K562 (cell line): Measurements from ENCODE around the gene FUT2. TPM values are rescaled to one million over a fixed set of nuclear protein-coding genes. Genes with fewer than 3 reads are reported as not detected.

Source experiments
- BCLAF1 ChIP-seq, 2 experiments: fragments of 450-650 bp in 1 of 2; IDR thresholded peaks; 2 replicates each; pipeline ENCODE4 v1.6.1; 2011 to 2017; ENCODE audit warnings: low read depth in 2 of 2, antibody characterized with exemption in 1 of 2, borderline replicate concordance in 1 of 2, low read length in 1 of 2, mild to moderate bottlenecking in 1 of 2, mixed read lengths in 1 of 2; ENCODE audit not compliant: control insufficient read depth in 1 of 2
- CAMTA2 ChIP-seq: fragments of 250-450 bp; sonication (Bioruptor Pico); conservative IDR thresholded peaks from 2 replicates; pipeline ENCODE4 v1.5.1; 2022
- CBX5 ChIP-seq: IDR thresholded peaks from 2 replicates; pipeline ENCODE4 v1.6.1; 2014; ENCODE audit warnings: low read depth, borderline replicate concordance
- ETS1 ChIP-seq: conservative IDR thresholded peaks from 2 replicates; pipeline ENCODE4 v1.6.1; 2011; ENCODE audit warnings: low read depth, mild to moderate bottlenecking, low read length; ENCODE audit not compliant: control insufficient read depth
- FOXK1 ChIP-seq: sonication (generic); formaldehyde crosslinking; IDR thresholded peaks from 2 replicates; pipeline ENCODE4 v1.8.0; 2022; ENCODE audit warnings: missing genetic modification reagents, mild to moderate bottlenecking, borderline replicate concordance
- GATAD2B ChIP-seq: fragments of 450-650 bp; IDR thresholded peaks from 2 replicates; pipeline ENCODE4 v1.6.1; 2017; ENCODE audit warnings: mild to moderate bottlenecking, borderline replicate concordance
- HOMEZ ChIP-seq: fragments of 250-450 bp; sonication (Bioruptor Pico); IDR thresholded peaks from 2 replicates; pipeline ENCODE4 v1.4.0; 2020; ENCODE audit warnings: mild to moderate bottlenecking, moderate library complexity
- JUNB ChIP-seq: fragments of 450-650 bp; formaldehyde crosslinking; conservative IDR thresholded peaks from 2 replicates; pipeline ENCODE4 v1.4.0; 2020; ENCODE audit warnings: mild to moderate bottlenecking
- L3MBTL2 ChIP-seq: fragments of 450-650 bp; IDR thresholded peaks from 2 replicates; pipeline ENCODE4 v1.6.1; 2016; ENCODE audit warnings: mild to moderate bottlenecking, moderate library complexity
- NCOA4 ChIP-seq: fragments of 450-650 bp; IDR thresholded peaks from 2 replicates; pipeline ENCODE4 v1.6.1; 2018; ENCODE audit warnings: mild to moderate bottlenecking; ENCODE audit not compliant: partially characterized antibody
- NR1H2 ChIP-seq: sonication (generic); formaldehyde crosslinking; IDR thresholded peaks from 2 replicates; pipeline ENCODE4 v1.4.0; 2020; ENCODE audit warnings: mild to moderate bottlenecking, missing genetic modification reagents
- RBBP5 ChIP-seq: fragments of 200-600 bp; sonication (generic); IDR thresholded peaks from 2 replicates; pipeline ENCODE4 v1.6.1; 2012; ENCODE audit warnings: borderline replicate concordance, mild to moderate bottlenecking, low read length, control low read depth, inconsistent platforms; ENCODE audit not compliant: insufficient read depth, poor library complexity, severe bottlenecking
- RBM15 ChIP-seq: fragments of 200-400 bp; formaldehyde crosslinking; IDR thresholded peaks from 2 replicates; pipeline ENCODE4 v1.6.1; 2018; ENCODE audit warnings: mild to moderate bottlenecking, low read length, moderate library complexity; ENCODE audit not compliant: insufficient read depth
- SLC30A9 ChIP-seq: fragments of 250-450 bp; sonication (Bioruptor Pico); IDR thresholded peaks from 2 replicates; pipeline ENCODE4 v1.8.0; 2022; ENCODE audit warnings: mild to moderate bottlenecking, moderate library complexity
- SMAD4 ChIP-seq: fragments of 250-450 bp; sonication (Bioruptor Pico); conservative IDR thresholded peaks from 2 replicates; pipeline ENCODE4 v1.8.0; 2021; ENCODE audit warnings: inconsistent platforms, mild to moderate bottlenecking, moderate library complexity
- TCF3 ChIP-seq: sonication (generic); formaldehyde crosslinking; IDR thresholded peaks from 2 replicates; pipeline ENCODE4 v1.4.0; 2020; ENCODE audit warnings: mild to moderate bottlenecking, missing genetic modification reagents
- U2AF2 ChIP-seq: fragments of 200-400 bp; formaldehyde crosslinking; optimal IDR thresholded peaks from 2 replicates; pipeline ENCODE3; 2017; ENCODE audit warnings: low read depth, mild to moderate bottlenecking, low read length
- ZNF217 ChIP-seq: sonication (generic); formaldehyde crosslinking; IDR thresholded peaks from 2 replicates; pipeline ENCODE4 v1.8.0; 2022; ENCODE audit warnings: mild to moderate bottlenecking, missing genetic modification reagents
- ZNF280A ChIP-seq: fragments of 450-650 bp; IDR thresholded peaks from 2 replicates; pipeline ENCODE4 v1.6.1; 2018; ENCODE audit warnings: mild to moderate bottlenecking, low read depth; ENCODE audit not compliant: partially characterized antibody
- ZNF445 ChIP-seq: fragments of 250-450 bp; sonication (Bioruptor Pico); IDR thresholded peaks from 2 replicates; pipeline ENCODE4 v1.4.0; 2020; ENCODE audit warnings: low read depth, mild to moderate bottlenecking, moderate library complexity
- polyA plus RNA-seq, 8 experiments: library from polyadenylated mRNA; depleted of rRNA in 4 of 8; stranded (reverse) in 5 of 8; unstranded in 3 of 8; fragments of >200 nt; fragmentation: Nextera tagmentation in 2 of 8; fragmentation: Illumina TruSeq in 1 of 8; extraction: Ambion mirVana in 2 of 8; extraction: Trizol in 1 of 8; gene quantifications; 2 replicates each; pipeline versions ENCODE4 v1.2.1 to v1.2.3, GENCODE V29; 2011 to 2014; ENCODE audit warnings: inconsistent platforms in 1 of 8, missing spikeins in 1 of 8
- total RNA-seq, 7 experiments: library from RNA; depleted of rRNA in 6 of 7; stranded (reverse); fragments of >200 nt in 6 of 7; fragmentation: Illumina TruSeq in 2 of 7; extraction: Trizol in 2 of 7; gene quantifications; 2 replicates each; pipeline versions ENCODE4 v1.2.1 to v1.2.3, GENCODE V29; 2011 to 2021; ENCODE audit warnings: low replicate concordance in 1 of 7

Gene FUT2
- total and polyA plus RNA-seq, 9 of the 15 experiments (the other 6 are each of a cell fraction or from before 2014, with no cell fraction given): 0.03 to 0.04 TPM; not detected in 7

- no peak for TF ChIP-seq ZNF280A
- TF ChIP-seq TCF3 (CRISPR knock-in tag): no peak
- 0 out of 2 replicates have a peak, but pooled peaks have one; percentile 75 for TF ChIP-seq CAMTA2 (CRISPR knock-in tag)
- TF ChIP-seq U2AF2: no peak
- TF ChIP-seq JUNB (CRISPR knock-in tag): no peak
- TF ChIP-seq ETS1: no peak
- no peak for TF ChIP-seq RBM15
- no peak for TF ChIP-seq BCLAF1 (IDR thresholded peaks at IDR 0.05; ENCODE audit: borderline replicate concordance in 1 of 2, control insufficient read depth in 1 of 2, low read depth in 2 of 2, low read length in 1 of 2)
- TF ChIP-seq CBX5: no peak
- no peak for TF ChIP-seq NCOA4
- TF ChIP-seq ZNF445: no peak
- no peak for TF ChIP-seq HOMEZ (CRISPR knock-in tag)
- no peak for TF ChIP-seq ZNF217
- TF ChIP-seq RBBP5: peak; percentile 45
- peak; percentile 17; the same call in 1 of the 2 replicates for TF ChIP-seq SMAD4
- TF ChIP-seq L3MBTL2: peak; percentile 68
- no peak for TF ChIP-seq SLC30A9 (CRISPR knock-in tag)
- no peak for TF ChIP-seq FOXK1
- no peak for TF ChIP-seq NR1H2
- TF ChIP-seq GATAD2B: no peak
Measured at GRCh38 chr19:48741129-48741999, 45.6 kb downstream of the FUT2 start (continued).
